HCT116 (cell line): ENCODE results near the gene ANKRD6.

Experiments
- CEBPB ChIP-seq: IDR thresholded peaks from 2 replicates; pipeline ENCODE4 v1.6.1; 2012; ENCODE audit warnings: low read depth
- EGR1 ChIP-seq: IDR thresholded peaks from 2 replicates; pipeline ENCODE4 v1.6.1; 2012; ENCODE audit warnings: low read depth
- EZH2phosphoT487 ChIP-seq: fragments of 200-600 bp; IDR thresholded peaks from 2 replicates; pipeline ENCODE4 v1.6.1; 2018; ENCODE audit warnings: antibody characterized with exemption, borderline replicate concordance
- POLR2AphosphoS5 ChIP-seq: IDR thresholded peaks from 2 replicates; pipeline ENCODE4 v1.6.1; 2011; ENCODE audit warnings: mild to moderate bottlenecking, low read depth, low read length, moderate library complexity
- TF ChIP-seq, protein P1 (sequence below), 3 experiments: fragments of 200-600 bp in 1 of 3; sonication (generic) in 1 of 3; IDR thresholded peaks in 2 of 3; conservative IDR thresholded peaks in 1 of 3; 2 replicates each; pipeline ENCODE4 v1.5.1; 2012 to 2017; ENCODE audit warnings: low read depth in 2 of 3, low read length in 2 of 3, antibody characterized with exemption in 1 of 3, borderline replicate concordance in 1 of 3, control low read depth in 1 of 3, mild to moderate bottlenecking in 1 of 3, mixed read lengths in 1 of 3, mixed run types in 1 of 3, moderate library complexity in 1 of 3; ENCODE audit not compliant: insufficient read depth in 1 of 3

GRCh38 chr6:89680551-89680950 is 247.6 kb downstream of the ANKRD6 start:
- TF ChIP-seq, protein P1, sequence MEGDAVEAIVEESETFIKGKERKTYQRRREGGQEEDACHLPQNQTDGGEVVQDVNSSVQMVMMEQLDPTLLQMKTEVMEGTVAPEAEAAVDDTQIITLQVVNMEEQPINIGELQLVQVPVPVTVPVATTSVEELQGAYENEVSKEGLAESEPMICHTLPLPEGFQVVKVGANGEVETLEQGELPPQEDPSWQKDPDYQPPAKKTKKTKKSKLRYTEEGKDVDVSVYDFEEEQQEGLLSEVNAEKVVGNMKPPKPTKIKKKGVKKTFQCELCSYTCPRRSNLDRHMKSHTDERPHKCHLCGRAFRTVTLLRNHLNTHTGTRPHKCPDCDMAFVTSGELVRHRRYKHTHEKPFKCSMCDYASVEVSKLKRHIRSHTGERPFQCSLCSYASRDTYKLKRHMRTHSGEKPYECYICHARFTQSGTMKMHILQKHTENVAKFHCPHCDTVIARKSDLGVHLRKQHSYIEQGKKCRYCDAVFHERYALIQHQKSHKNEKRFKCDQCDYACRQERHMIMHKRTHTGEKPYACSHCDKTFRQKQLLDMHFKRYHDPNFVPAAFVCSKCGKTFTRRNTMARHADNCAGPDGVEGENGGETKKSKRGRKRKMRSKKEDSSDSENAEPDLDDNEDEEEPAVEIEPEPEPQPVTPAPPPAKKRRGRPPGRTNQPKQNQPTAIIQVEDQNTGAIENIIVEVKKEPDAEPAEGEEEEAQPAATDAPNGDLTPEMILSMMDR (IDR thresholded peaks at IDR 0.05 in 2 of 3, conservative IDR thresholded peaks at IDR 0.05 in 1 of 3; ENCODE audit: borderline replicate concordance in 1 of 3, insufficient read depth in 1 of 3, low read depth in 2 of 3, low read length in 2 of 3): no peak
- TF ChIP-seq CEBPB (no peak), POLR2AphosphoS5 (no peak), EZH2phosphoT487 (no peak), EGR1 (no peak)
